Heart right ventricle (tissue), 16 donors: ENCODE measurements around the gene NT5C2. TPM values are rescaled to one million over a fixed set of nuclear protein-coding genes. Genes with fewer than 3 reads are reported as not detected.

Source experiments
- ATAC-seq, 8 donors: fragments of 200-7000 bp; cut with Tn5 transposase; one replicate each; pipeline ENCODE4 v1.9.1; 2020; ENCODE audit warnings: mild to moderate bottlenecking in 8 of 8, moderate library complexity in 8 of 8, moderate number of reproducible peaks in 1 of 8
- DNase-seq, 2 donors: peaks; one replicate each; pipeline ENCODE4 v3.0.0-alpha.2; 2020
- H3K27ac ChIP-seq, 10 donors: fragments of 200-600 bp; sonication (generic) in 2 of 10; one replicate each; pipeline versions ENCODE4 v1.5.0 to v1.8.0; 2020 to 2022; ENCODE audit warnings: mild to moderate bottlenecking in 3 of 10
- H3K27me3 ChIP-seq, 7 donors: fragments of 200-600 bp; one replicate each; pipeline ENCODE4 v1.8.0; 2021 to 2022; ENCODE audit warnings: mild to moderate bottlenecking in 2 of 7
- H3K36me3 ChIP-seq, 9 donors: fragments of 200-600 bp; sonication (generic) in 1 of 9; one replicate each; pipeline versions ENCODE4 v1.5.0 to v1.8.0; 2020 to 2022; ENCODE audit warnings: mild to moderate bottlenecking in 2 of 9
- H3K4me1 ChIP-seq, 9 donors: fragments of 200-600 bp; sonication (generic) in 1 of 9; one replicate each; pipeline versions ENCODE4 v1.5.0 to v1.8.0; 2020 to 2022; ENCODE audit warnings: mild to moderate bottlenecking in 4 of 9
- H3K4me3 ChIP-seq, 10 donors: fragments of 200-600 bp; sonication (generic) in 2 of 10; one replicate each; pipeline versions ENCODE4 v1.5.0 to v1.8.0; 2020 to 2022; ENCODE audit warnings: mild to moderate bottlenecking in 7 of 10, moderate library complexity in 2 of 10
- H3K9me3 ChIP-seq, 11 donors: fragments of 200-600 bp in 10 of 11; sonication (generic) in 2 of 11; one replicate each; pipeline versions ENCODE4 v1.5.0 to v1.8.0; 2013 to 2022; ENCODE audit warnings: mild to moderate bottlenecking in 2 of 11, control low read depth in 1 of 11, moderate library complexity in 1 of 11
- WGBS, 2 donors: extraction: QIAGEN DNeasy Blood & Tissue Kit; methylation state at CpG; one replicate each; pipeline ENCODE4 v1.1.7; 2013; ENCODE audit warnings: inconsistent platforms in 1 of 2; 5-methylcytosine and 5-hydroxymethylcytosine counted together
- intact Hi-C, 10 donors: fragments of 100-400 bp; cut with DNase I; formaldehyde crosslinking; loops; one replicate each; pipeline versions ENCODE4 v1.11.1 to v1.14.2; 2022
- polyA plus RNA-seq, 2 donors: library from polyadenylated mRNA; stranded (reverse); fragments of 200-250 nt; gene quantifications; one replicate each; pipeline ENCODE4 v1.2.3, GENCODE V29; 2013
- total RNA-seq, 10 donors: library from RNA; stranded (reverse); fragmentation: NEBNext Ultra II Directional in 3 of 10; extraction: Animal tissue kit (Norgen Biotek cat#: 25700) in 3 of 10; gene quantifications; one replicate each; pipeline versions ENCODE4 v1.2.1 to v1.2.4, GENCODE V29; 2021 to 2023
- TF ChIP-seq, protein P1 (sequence below), 9 donors: fragments of 200-600 bp; sonication (generic) in 2 of 9; IDR thresholded peaks; one replicate each; pipeline versions ENCODE4 v1.5.0 to v1.8.0; 2021 to 2022; ENCODE audit warnings: antibody characterized with exemption in 9 of 9, mild to moderate bottlenecking in 5 of 9, moderate library complexity in 1 of 9
- donor health status: Arrhythmogenic right ventricular cardiomyopathy.
- donor health status: ischemic (EF 13 %, LVEDD 7.1; RV severe dilation, severe dysfunction).
- donor health status: healthy with polysubstance abuse.
- donor health status: DM: no; HTN: yes; CAD: no.
- donor health status: DM: no; HTN: no; CAD: no.
- donor health status: ischemic (EF 25% LVEDD 6.9; RV normal size, moderate dysfunction).
- donor health status: ischemic (EF 25% LVEDD 5.7; RV mildly dilated, moderate dysfunction).
- donor health status: healthy.
- donor health status: DM: yes; HTN: yes; CAD: no.
- donor health status: Ischemic cardiomyopathy.
- donor health status: ischemic (EF 35%, LVEDD 5.7; RV mildly dilated, moderate dysfunction).
- donor health status: nonischemic (EF 11% LVEDD 7.7; RV severe dilation, severe dysfunction).
- donor health status: DM: yes; HTN: yes; CAD: no.
- donor health status: PGD.
- donor health status: ischemic (EF 29% LVEDD 5.4; RV normal size, mild dysfunction).
- donor health status: nonischemic (EF 23%, LVEDD 6.1; RV moderate dilation, normal function).

NT5C2 gene
- total and polyA plus RNA-seq, 12 donors, result 23.9 to 88.2 (median 53.5) TPM

DNA sequence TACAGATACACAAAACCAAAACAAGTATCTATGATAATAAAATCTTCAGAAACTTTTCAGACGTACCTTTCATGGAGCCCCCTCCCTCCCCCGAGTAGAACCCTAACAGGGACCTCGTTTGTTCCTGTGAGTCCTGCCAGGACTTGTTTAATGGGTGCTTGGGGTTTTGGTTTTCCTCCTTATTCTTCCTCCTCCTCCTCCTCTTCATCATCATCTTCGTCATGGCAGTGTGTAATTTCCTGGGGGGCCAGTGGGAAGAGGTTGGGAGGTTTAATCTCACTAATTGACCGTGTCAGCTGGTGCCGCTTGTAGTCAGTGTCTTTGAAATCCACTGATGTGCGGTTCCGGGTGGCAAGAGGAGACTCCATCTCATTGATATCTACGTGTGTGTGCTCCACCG lies 103.6 kb downstream of the NT5C2 start:
- no peak for ATAC-seq
- Histone ChIP-seq H3K27ac (no peak overlapping the region), H3K4me1 (no peaks in the 10 kb centered on the region), H3K36me3 (peaks cover 0 to 100% (median 94%) of the 10 kb centered on the region in 9 donors), H3K27me3 (no peaks in the 10 kb centered on the region), H3K9me3 (no peaks in the 10 kb centered on the region), H3K4me3 (no peak overlapping the region)
- 88 to 90% methylated on average over 10 of the region's 10 CpGs for WGBS, 2 donors
- DNase-seq, result no peak
- intact Hi-C loops, result loop anchor here in 3 of 10 donors (10.0 kb wide), 1 partner anchor 155 kb away; the partner anchor contains the start of gene RPEL1 (in 3 of the 3)
- TF ChIP-seq, protein P1, sequence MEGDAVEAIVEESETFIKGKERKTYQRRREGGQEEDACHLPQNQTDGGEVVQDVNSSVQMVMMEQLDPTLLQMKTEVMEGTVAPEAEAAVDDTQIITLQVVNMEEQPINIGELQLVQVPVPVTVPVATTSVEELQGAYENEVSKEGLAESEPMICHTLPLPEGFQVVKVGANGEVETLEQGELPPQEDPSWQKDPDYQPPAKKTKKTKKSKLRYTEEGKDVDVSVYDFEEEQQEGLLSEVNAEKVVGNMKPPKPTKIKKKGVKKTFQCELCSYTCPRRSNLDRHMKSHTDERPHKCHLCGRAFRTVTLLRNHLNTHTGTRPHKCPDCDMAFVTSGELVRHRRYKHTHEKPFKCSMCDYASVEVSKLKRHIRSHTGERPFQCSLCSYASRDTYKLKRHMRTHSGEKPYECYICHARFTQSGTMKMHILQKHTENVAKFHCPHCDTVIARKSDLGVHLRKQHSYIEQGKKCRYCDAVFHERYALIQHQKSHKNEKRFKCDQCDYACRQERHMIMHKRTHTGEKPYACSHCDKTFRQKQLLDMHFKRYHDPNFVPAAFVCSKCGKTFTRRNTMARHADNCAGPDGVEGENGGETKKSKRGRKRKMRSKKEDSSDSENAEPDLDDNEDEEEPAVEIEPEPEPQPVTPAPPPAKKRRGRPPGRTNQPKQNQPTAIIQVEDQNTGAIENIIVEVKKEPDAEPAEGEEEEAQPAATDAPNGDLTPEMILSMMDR (IDR thresholded peaks at IDR 0.05), result no peak

DNA sequence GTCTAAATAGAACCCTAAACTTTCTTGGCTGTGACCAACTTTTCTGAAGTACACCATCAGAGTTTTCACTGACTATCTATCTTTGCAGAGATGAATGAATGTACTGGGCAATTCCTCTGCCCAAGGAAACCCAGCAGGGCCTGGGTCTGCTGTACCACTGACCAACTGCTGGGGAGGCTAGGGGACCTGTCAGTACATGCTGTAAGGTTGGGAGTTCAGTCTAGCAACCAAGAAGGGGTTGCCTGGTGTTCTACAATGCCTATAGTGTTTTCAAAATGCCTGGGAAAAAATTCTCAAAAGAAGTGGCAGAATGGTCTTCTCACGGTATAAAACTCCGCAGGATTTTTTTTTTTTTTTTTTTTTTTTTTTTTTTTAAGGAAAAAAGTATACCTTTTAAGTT lies 106.3 kb downstream of the NT5C2 start:
- no peak for ATAC-seq
- Histone ChIP-seq H3K4me1 (no peaks in the 10 kb centered on the region), H3K4me3 (no peak overlapping the region), H3K27ac (no peak overlapping the region), H3K9me3 (no peaks in the 10 kb centered on the region), H3K36me3 (peaks cover 0 to 99% (median 67%) of the 10 kb centered on the region in 9 donors), H3K27me3 (no peaks in the 10 kb centered on the region)
- TF ChIP-seq, protein P1 (IDR thresholded peaks at IDR 0.05), result no peak
- 89 to 91% methylated on average over 2 of the region's 2 CpGs for WGBS, 2 donors
- DNase-seq, result no peak
- intact Hi-C loops, result loop anchor here in 3 of 10 donors (10.0 kb wide), 1 partner anchor 158 kb away; the partner anchor contains the start of gene RPEL1 (in 3 of the 3)

DNA sequence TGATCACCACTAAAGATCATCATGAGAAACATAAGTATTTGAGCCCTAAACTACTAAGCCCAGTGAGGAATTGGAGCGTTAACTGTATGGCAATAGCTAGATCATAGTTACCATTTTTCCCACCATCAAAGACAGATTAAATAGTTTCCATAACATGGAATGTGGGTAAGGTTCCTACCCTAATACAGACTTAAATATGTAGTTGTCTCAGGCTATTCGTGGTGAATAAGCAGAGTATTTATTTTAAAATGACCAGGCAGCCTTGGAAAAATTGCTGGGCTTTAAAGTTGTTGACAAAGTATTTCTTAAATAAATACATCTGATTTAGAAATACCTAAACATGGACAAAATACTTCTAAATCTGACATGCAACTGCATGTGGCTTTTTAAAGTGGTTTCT lies 106.8 kb downstream of the NT5C2 start:
- Histone ChIP-seq H3K4me3 (no peak overlapping the region), H3K36me3 (peaks cover 0 to 96% (median 62%) of the 10 kb centered on the region in 9 donors), H3K27me3 (no peaks in the 10 kb centered on the region), H3K4me1 (no peaks in the 10 kb centered on the region), H3K9me3 (no peaks in the 10 kb centered on the region), H3K27ac (no peak overlapping the region)
- TF ChIP-seq, protein P1 (IDR thresholded peaks at IDR 0.05), result no peak
- DNase-seq (no peak), ATAC-seq (no peak)
- WGBS, 2 donors, result 88 to 93% methylated on average over 2 of the region's 2 CpGs
- intact Hi-C loops, result loop anchor here in 3 of 10 donors (10.0 kb wide), 1 partner anchor 159 kb away; the partner anchor contains the start of gene RPEL1 (in 3 of the 3)

DNA sequence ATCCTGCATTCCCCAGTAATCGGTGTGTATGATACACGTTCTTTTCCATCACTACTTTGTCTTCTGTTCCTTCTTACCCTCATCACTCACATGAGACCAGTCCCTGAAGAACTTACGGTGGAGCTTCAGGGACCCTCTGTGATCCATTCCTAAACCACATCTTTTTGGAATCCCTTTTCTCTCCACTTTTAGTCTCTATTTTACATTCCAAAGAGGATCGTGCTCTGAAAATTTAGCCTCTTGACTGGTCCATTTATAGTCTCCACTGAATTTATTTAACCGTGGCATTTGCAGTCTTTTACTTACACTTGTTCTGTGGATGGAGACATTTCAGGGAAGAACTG lies 109.1 kb downstream of the NT5C2 start:
- Histone ChIP-seq H3K27ac (no peak overlapping the region), H3K36me3 (peaks cover 0 to 83% (median 38%) of the 10 kb centered on the region in 9 donors), H3K4me1 (no peaks in the 10 kb centered on the region), H3K4me3 (no peak overlapping the region), H3K9me3 (no peaks in the 10 kb centered on the region), H3K27me3 (no peaks in the 10 kb centered on the region)
- TF ChIP-seq, protein P1 (IDR thresholded peaks at IDR 0.05), result no peak
- DNase-seq (no peak), ATAC-seq (no peak)
- WGBS, 2 donors, result 87 to 94% methylated on average over 5 of the region's 5 CpGs
- intact Hi-C loops, result loop anchor here in 4 of 10 donors (5.0 to 10.0 kb wide), 2 partner anchors 161 to 163 kb away; partner anchors contain the start of gene RPEL1 (in 4 of the 4)
